ENCODE data around the gene C2orf76. TPM values are rescaled to one million over a fixed set of nuclear protein-coding genes. Genes with fewer than 3 reads are reported as not detected.

Gene C2orf76
- total RNA-seq, 2 experiments from 2014 or later = 8.9 to 9.9 TPM

GRCh38 chr2:119259296-119259860 is 107.3 kb downstream of the C2orf76 start:
- intact Hi-C loops (cut with DNase I, micrococcal nuclease) = no loop called here
- H3K4me1 Mint-ChIP-seq = no peaks in the 10 kb centered on the region
- no peaks in the 10 kb centered on the region for H3K27me3 Mint-ChIP-seq
- POLR2A ChIA-PET = no interaction called here
- H3K9me3 Mint-ChIP-seq (ENCODE audit: low read depth) = no peaks in the 10 kb centered on the region
- H3K27ac Mint-ChIP-seq = no peak overlapping the region
- DNase-seq = no peak
- CTCF ChIA-PET = no interaction called here
- H3K36me3 Mint-ChIP-seq (ENCODE audit: low read depth) = no peaks in the 10 kb centered on the region
- no peak overlapping the region for H3K4me3 Mint-ChIP-seq
- no peak for ATAC-seq

- Mint-ChIP-seq H3K36me3 (ENCODE audit: low read depth) (no peaks in the 10 kb centered on the region), H3K9me3 (ENCODE audit: low read depth) (no peaks in the 10 kb centered on the region), H3K4me1 (no peaks in the 10 kb centered on the region), H3K27ac (no peak overlapping the region), H3K27me3 (no peaks in the 10 kb centered on the region), H3K4me3 (no peak overlapping the region)
- ATAC-seq = no peak
- DNase-seq = no peak
- ChIA-PET POLR2A (no interaction called here), CTCF (no interaction called here)
- intact Hi-C loops (cut with DNase I, micrococcal nuclease) = no loop called here
Observed at GRCh38 chr2:119257198-119257597, 109.4 kb downstream of the C2orf76 start.

GRCh38 chr2:119256582-119256921 is 110.1 kb downstream of the C2orf76 start:
- intact Hi-C loops (cut with DNase I, micrococcal nuclease) = no loop called here
- ChIA-PET CTCF (interaction anchor here (0.5 kb wide), 1 partner anchor 343 kb away, joined by 3 read pairs; no protein-coding TSS in a partner anchor), POLR2A (no interaction called here)
- ATAC-seq (no peak), DNase-seq (no peak)
- no peaks in the 10 kb centered on the region for H3K9me3 Mint-ChIP-seq (ENCODE audit: low read depth)
- H3K4me3 Mint-ChIP-seq = no peak overlapping the region
- no peaks in the 10 kb centered on the region for H3K36me3 Mint-ChIP-seq (ENCODE audit: low read depth)
- H3K27me3 Mint-ChIP-seq = no peaks in the 10 kb centered on the region
- H3K4me1 Mint-ChIP-seq = no peaks in the 10 kb centered on the region
- no peak overlapping the region for H3K27ac Mint-ChIP-seq

- no peaks in the 10 kb centered on the region for H3K27me3 Mint-ChIP-seq
- no peak for DNase-seq
- no peak overlapping the region for H3K4me3 Mint-ChIP-seq
Observed at GRCh38 chr2:119255760-119256581, 110.7 kb downstream of the C2orf76 start.

GRCh38 chr2:119254601-119255080 is 112.0 kb downstream of the C2orf76 start:
- Mint-ChIP-seq H3K27me3 (no peaks in the 10 kb centered on the region), H3K4me1 (no peaks in the 10 kb centered on the region), H3K4me3 (no peak overlapping the region), H3K27ac (no peak overlapping the region), H3K9me3 (ENCODE audit: low read depth) (no peaks in the 10 kb centered on the region), H3K36me3 (ENCODE audit: low read depth) (no peaks in the 10 kb centered on the region)
- DNase-seq (no peak), ATAC-seq (no peak)
- POLR2A ChIA-PET = no interaction called here
- intact Hi-C loops (cut with DNase I, micrococcal nuclease) = no loop called here
- CTCF ChIA-PET = no interaction called here

More at GRCh38 chr2:119255760-119256581, 110.7 kb downstream of the C2orf76 start:
- Mint-ChIP-seq H3K9me3 (ENCODE audit: low read depth) (no peaks in the 10 kb centered on the region), H3K36me3 (ENCODE audit: low read depth) (no peaks in the 10 kb centered on the region), H3K4me1 (no peaks in the 10 kb centered on the region), H3K27ac (no peak overlapping the region)
- no peak for ATAC-seq
- ChIA-PET POLR2A (no interaction called here), CTCF (interaction anchor here (0.5 kb wide), 1 partner anchor 342 kb away, joined by 3 read pairs; no protein-coding TSS in a partner anchor)
- intact Hi-C loops (cut with DNase I, micrococcal nuclease) = no loop called here

- H3K36me3 Mint-ChIP-seq (ENCODE audit: low read depth) = no peaks in the 10 kb centered on the region
- H3K27ac Mint-ChIP-seq = no peak overlapping the region
- POLR2A ChIA-PET = no interaction called here
- CTCF ChIA-PET = no interaction called here
- DNase-seq = no peak
- no peaks in the 10 kb centered on the region for H3K9me3 Mint-ChIP-seq (ENCODE audit: low read depth)
- no peaks in the 10 kb centered on the region for H3K4me1 Mint-ChIP-seq
- H3K27me3 Mint-ChIP-seq = no peaks in the 10 kb centered on the region
- intact Hi-C loops (cut with DNase I, micrococcal nuclease) = no loop called here
- no peak overlapping the region for H3K4me3 Mint-ChIP-seq
- no peak for ATAC-seq
Observed at GRCh38 chr2:119253760-119254600, 112.7 kb downstream of the C2orf76 start.

GRCh38 chr2:119253114-119253702 is 113.4 kb downstream of the C2orf76 start:
- Mint-ChIP-seq H3K4me3 (no peak overlapping the region), H3K27me3 (no peaks in the 10 kb centered on the region), H3K27ac (no peak overlapping the region), H3K9me3 (ENCODE audit: low read depth) (no peaks in the 10 kb centered on the region), H3K36me3 (ENCODE audit: low read depth) (no peaks in the 10 kb centered on the region), H3K4me1 (no peaks in the 10 kb centered on the region)
- ChIA-PET POLR2A (no interaction called here), CTCF (interaction anchor here (0.7 kb wide), 1 partner anchor 188 kb away, joined by 5 read pairs; no protein-coding TSS in a partner anchor)
- intact Hi-C loops (cut with DNase I, micrococcal nuclease) = no loop called here
- DNase-seq (no peak), ATAC-seq (no peak)

Other genes starting within 250 kb of the C2orf76 start
- not detected for gene C1QL2, start 208.1 kb downstream of the C2orf76 start, total RNA-seq
- under 1 TPM; 0.14 to 0.16 TPM for gene STEAP3, start 143.0 kb downstream of the C2orf76 start, total RNA-seq
- gene DBI, start 143 bp upstream of the C2orf76 start, total RNA-seq = 100 to 1,000 TPM; 123 to 151 TPM
- not detected for gene TMEM37, start 65.0 kb upstream of the C2orf76 start, total RNA-seq
- not detected for gene SCTR, start 157.6 kb upstream of the C2orf76 start, total RNA-seq
- gene CFAP221, start 177.6 kb upstream of the C2orf76 start, total RNA-seq = not detected